Spleen (tissue), 11 donors: Measurements from ENCODE around the gene FCHO2. TPM values are rescaled to one million over a fixed set of nuclear protein-coding genes. Genes with fewer than 3 reads are reported as not detected.

Experiments
- DNase-seq: peaks from one replicate; pipeline ENCODE4 v3.0.0-alpha.2; 2020
- H3K27ac ChIP-seq, 8 donors: fragments of 200-600 bp; sonication (generic) in 7 of 8; 1 replicate in 4 of 8; 2 replicates in 4 of 8; pipeline versions ENCODE4 v1.5.0 to v1.8.0; 2016 to 2021; ENCODE audit warnings: inconsistent platforms in 4 of 8, mild to moderate bottlenecking in 4 of 8, moderate library complexity in 1 of 8
- H3K27me3 ChIP-seq, 7 donors: fragments of 200-600 bp; sonication (generic) in 6 of 7; replicated peaks in 1 of 7; 1 replicate in 4 of 7; 2 replicates in 3 of 7; pipeline versions ENCODE4 v1.5.0 to v1.8.0; 2016 to 2021; ENCODE audit warnings: inconsistent platforms in 3 of 7, mild to moderate bottlenecking in 1 of 7
- H3K36me3 ChIP-seq, 6 donors: fragments of 200-600 bp; sonication (generic) in 5 of 6; 1 replicate in 4 of 6; 2 replicates in 2 of 6; pipeline versions ENCODE4 v1.5.0 to v1.8.0; 2016 to 2021; ENCODE audit warnings: inconsistent platforms in 2 of 6
- H3K4me1 ChIP-seq, 6 donors: fragments of 200-600 bp; sonication (generic) in 5 of 6; 1 replicate in 3 of 6; 2 replicates in 3 of 6; pipeline versions ENCODE4 v1.5.0 to v1.8.0; 2016 to 2021; ENCODE audit warnings: inconsistent platforms in 3 of 6
- H3K4me3 ChIP-seq, 8 donors: fragments of 200-600 bp; sonication (generic) in 7 of 8; 1 replicate in 4 of 8; 2 replicates in 4 of 8; pipeline versions ENCODE4 v1.5.0 to v1.8.0; 2016 to 2021; ENCODE audit warnings: inconsistent platforms in 4 of 8, mild to moderate bottlenecking in 4 of 8, moderate library complexity in 2 of 8
- H3K9me3 ChIP-seq, 8 donors: fragments of 200-600 bp; sonication (generic) in 7 of 8; 1 replicate in 4 of 8; 2 replicates in 4 of 8; pipeline versions ENCODE4 v1.5.0 to v1.8.0; 2016 to 2021; ENCODE audit warnings: inconsistent platforms in 4 of 8
- CTCF ChIP-seq, 11 experiments: fragments of 200-600 bp in 7 of 11; fragments of 450-650 bp in 4 of 11; sonication (generic) in 4 of 11; IDR thresholded peaks in 8 of 11; conservative IDR thresholded peaks in 3 of 11; 1 replicate in 7 of 11; 2 replicates in 4 of 11; pipeline versions ENCODE4 v1.4.0 to v1.8.0; 2016 to 2021; ENCODE audit warnings: antibody characterized with exemption in 11 of 11, inconsistent platforms in 4 of 11, mild to moderate bottlenecking in 1 of 11
- POLR2A ChIP-seq, 3 donors: fragments of 450-650 bp; IDR thresholded peaks; one replicate each; pipeline ENCODE4 v1.5.1; 2017; ENCODE audit warnings: antibody characterized with exemption in 3 of 3, mild to moderate bottlenecking in 1 of 3
- POLR2AphosphoS5 ChIP-seq, 3 donors: sonication (generic); formaldehyde crosslinking; IDR thresholded peaks; one replicate each; pipeline ENCODE4 v1.5.1; 2017; ENCODE audit warnings: antibody characterized with exemption in 3 of 3
- WGBS, 5 donors: extraction: QIAGEN DNeasy Blood & Tissue Kit in 3 of 5; methylation state at CpG; one replicate each; pipeline versions ENCODE4 v1.1.5 to v1.1.7; 2013 to 2018; 5-methylcytosine and 5-hydroxymethylcytosine counted together
- intact Hi-C: fragments of 100-400 bp; cut with DNase I; formaldehyde crosslinking; loops from one replicate; pipeline ENCODE4 v1.15.0; 2023; ENCODE audit warnings: low total_unique reads
- polyA plus RNA-seq, 3 donors: library from polyadenylated mRNA; stranded (reverse); fragments of 200-250 nt; gene quantifications; one replicate each; pipeline ENCODE4 v1.2.1, GENCODE V29; 2013
- total RNA-seq, 7 donors: library from RNA; depleted of rRNA in 3 of 7; stranded (reverse); fragments of >200 nt in 3 of 7; fragmentation: NEBNext Ultra II Directional in 4 of 7; extraction: Animal tissue kit (Norgen Biotek cat#: 25700) in 4 of 7; gene quantifications; one replicate each; pipeline versions ENCODE4 v1.1.0 to v1.2.1, GENCODE V29; 2016 to 2021
- donor health status: healthy with polysubstance abuse.
- donor health status: DM: no; HTN: no; CAD: no; lungs with moderate emphysema.
- donor health status: DM: no; HTN: no; CAD: no.
- donor health status: Bipolar disorder and iron deficiency.
- donor health status: healthy.
- donor health status: DM: no; HTN: no; CAD: no.
- donor health status: DM: yes; HTN: yes; CAD: no.

Gene FCHO2
- total and polyA plus RNA-seq, 10 donors, result 5.6 to 86.6 (median 41.2) TPM

GRCh38 chr5:73106335-73106734, 150.5 kb downstream of the FCHO2 start:
- Histone ChIP-seq H3K27me3 (no peaks in the 10 kb centered on the region), H3K36me3 (no peaks in the 10 kb centered on the region), H3K9me3 (peaks cover 0 to 8% (median 2%) of the 10 kb centered on the region in 8 donors), H3K4me1 (no peaks in the 10 kb centered on the region), H3K27ac (no peak overlapping the region), H3K4me3 (no peak overlapping the region)
- intact Hi-C loops, result no loop called here
- TF ChIP-seq CTCF (IDR thresholded peaks at IDR 0.05 in 8 of 11, conservative IDR thresholded peaks at IDR 0.05 in 3 of 11) (no peak), POLR2AphosphoS5 (IDR thresholded peaks at IDR 0.05) (no peak), POLR2A (IDR thresholded peaks at IDR 0.05) (no peak)
- DNase-seq, result no peak

GRCh38 chr5:73110190-73110589, 154.3 kb downstream of the FCHO2 start:
- no peak for DNase-seq
- intact Hi-C loops, result no loop called here
- no peaks in the 10 kb centered on the region for H3K36me3 ChIP-seq
- no peak overlapping the region for H3K27ac ChIP-seq
- WGBS, 5 donors, result 86 to 95% (median 88%) methylated on average over 1 of the region's 1 CpG
- peaks cover 0 to 8% (median 2%) of the 10 kb centered on the region in 8 donors for H3K9me3 ChIP-seq
- H3K4me1 ChIP-seq, result no peaks in the 10 kb centered on the region
- TF ChIP-seq POLR2A (IDR thresholded peaks at IDR 0.05) (no peak), CTCF (IDR thresholded peaks at IDR 0.05 in 8 of 11, conservative IDR thresholded peaks at IDR 0.05 in 3 of 11) (no peak), POLR2AphosphoS5 (IDR thresholded peaks at IDR 0.05) (no peak)
- no peak overlapping the region for H3K4me3 ChIP-seq
- H3K27me3 ChIP-seq, result peaks cover 0 to 17% (median 0%) of the 10 kb centered on the region in 7 donors

GRCh38 chr5:73111536-73111935, 155.7 kb downstream of the FCHO2 start:
- WGBS, 5 donors, result 76 to 94% (median 81%) methylated on average over 1 of the region's 1 CpG
- H3K36me3 ChIP-seq, result no peaks in the 10 kb centered on the region

GRCh38 chr5:73112359-73112758, 156.5 kb downstream of the FCHO2 start:
- Histone ChIP-seq H3K4me1 (no peaks in the 10 kb centered on the region), H3K27me3 (peaks cover 0 to 35% (median 0%) of the 10 kb centered on the region in 7 donors), H3K36me3 (no peaks in the 10 kb centered on the region), H3K9me3 (peaks cover 0 to 8% (median 2%) of the 10 kb centered on the region in 8 donors), H3K27ac (no peak overlapping the region), H3K4me3 (no peak overlapping the region)
- TF ChIP-seq POLR2AphosphoS5 (IDR thresholded peaks at IDR 0.05), result no peak
- no peak for TF ChIP-seq POLR2A (IDR thresholded peaks at IDR 0.05)
- no peak for TF ChIP-seq CTCF (IDR thresholded peaks at IDR 0.05 in 8 of 11, conservative IDR thresholded peaks at IDR 0.05 in 3 of 11)
- intact Hi-C loops, result no loop called here
- no peak for DNase-seq
- WGBS, 5 donors, result 61 to 80% (median 70%) methylated on average over 1 of the region's 1 CpG

More at GRCh38 chr5:73111536-73111935, 155.7 kb downstream of the FCHO2 start:
- H3K4me3 ChIP-seq, result no peak overlapping the region
- peaks cover 0 to 27% (median 0%) of the 10 kb centered on the region in 7 donors for H3K27me3 ChIP-seq
- no peak for DNase-seq
- intact Hi-C loops, result no loop called here
- no peak overlapping the region for H3K27ac ChIP-seq
- H3K4me1 ChIP-seq, result no peaks in the 10 kb centered on the region
- TF ChIP-seq POLR2A (IDR thresholded peaks at IDR 0.05) (no peak), POLR2AphosphoS5 (IDR thresholded peaks at IDR 0.05) (no peak), CTCF (IDR thresholded peaks at IDR 0.05 in 8 of 11, conservative IDR thresholded peaks at IDR 0.05 in 3 of 11) (no peak)
- peaks cover 0 to 8% (median 2%) of the 10 kb centered on the region in 8 donors for H3K9me3 ChIP-seq
